ENCODE data around the gene COL18A1. TPM values are rescaled to one million over a fixed set of nuclear protein-coding genes. Genes with fewer than 3 reads are reported as not detected.

COL18A1 gene
- polyA plus RNA-seq, 1 donor (not counting 4 experiments of a cell fraction or from before 2014, with no cell fraction given), result 13.0 TPM

DNA sequence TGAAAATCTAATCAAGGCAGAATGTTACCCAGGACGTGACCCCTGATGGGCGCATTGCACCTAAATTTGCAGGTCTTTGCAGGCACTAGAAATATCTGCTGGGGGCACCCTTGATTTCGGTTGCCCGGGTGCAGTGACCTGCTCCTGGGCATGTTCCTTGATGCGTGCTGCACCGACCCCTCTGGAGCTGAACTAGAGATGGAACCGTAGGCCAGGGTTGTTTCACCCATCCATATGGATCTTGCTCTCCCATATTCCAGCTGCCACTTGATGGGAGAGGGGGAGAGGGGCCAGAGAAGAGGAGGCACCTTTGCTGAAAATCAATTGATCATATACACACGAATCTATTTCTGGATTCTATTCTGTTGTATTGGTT, 8.4 kb upstream of the COL18A1 start:
- no peaks in the 10 kb centered on the region for H3K36me3 ChIP-seq (ENCODE audit: control insufficient read depth in 2 of 2, extremely low read depth in 1 of 2, insufficient read depth in 2 of 2, low read length in 2 of 2)
- H3K4me2 ChIP-seq (ENCODE audit: control insufficient read depth, extremely low read depth, insufficient read depth, low read depth, low read length), result no peak overlapping the region
- no peaks in the 10 kb centered on the region for H4K20me1 ChIP-seq (ENCODE audit: control insufficient read depth, extremely low read depth, insufficient read depth, low read length)
- no peak overlapping the region for H3K4me3 ChIP-seq (ENCODE audit: control insufficient read depth in 2 of 3, extremely low read depth in 1 of 3, insufficient read depth in 2 of 3, low read depth in 1 of 3, low read length in 3 of 3)
- TF ChIP-seq EZH2 (IDR thresholded peaks at IDR 0.05; ENCODE audit: low read length), result no peak
- TF ChIP-seq, protein P1, sequence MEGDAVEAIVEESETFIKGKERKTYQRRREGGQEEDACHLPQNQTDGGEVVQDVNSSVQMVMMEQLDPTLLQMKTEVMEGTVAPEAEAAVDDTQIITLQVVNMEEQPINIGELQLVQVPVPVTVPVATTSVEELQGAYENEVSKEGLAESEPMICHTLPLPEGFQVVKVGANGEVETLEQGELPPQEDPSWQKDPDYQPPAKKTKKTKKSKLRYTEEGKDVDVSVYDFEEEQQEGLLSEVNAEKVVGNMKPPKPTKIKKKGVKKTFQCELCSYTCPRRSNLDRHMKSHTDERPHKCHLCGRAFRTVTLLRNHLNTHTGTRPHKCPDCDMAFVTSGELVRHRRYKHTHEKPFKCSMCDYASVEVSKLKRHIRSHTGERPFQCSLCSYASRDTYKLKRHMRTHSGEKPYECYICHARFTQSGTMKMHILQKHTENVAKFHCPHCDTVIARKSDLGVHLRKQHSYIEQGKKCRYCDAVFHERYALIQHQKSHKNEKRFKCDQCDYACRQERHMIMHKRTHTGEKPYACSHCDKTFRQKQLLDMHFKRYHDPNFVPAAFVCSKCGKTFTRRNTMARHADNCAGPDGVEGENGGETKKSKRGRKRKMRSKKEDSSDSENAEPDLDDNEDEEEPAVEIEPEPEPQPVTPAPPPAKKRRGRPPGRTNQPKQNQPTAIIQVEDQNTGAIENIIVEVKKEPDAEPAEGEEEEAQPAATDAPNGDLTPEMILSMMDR (optimal IDR thresholded peaks at IDR 0.05 in 1 of 3, IDR thresholded peaks at IDR 0.05 in 1 of 3, conservative IDR thresholded peaks at IDR 0.05 in 1 of 3; ENCODE audit: extremely low read depth in 1 of 3, insufficient read depth in 2 of 3, low read length in 3 of 3), result no peak
- FAIRE-seq, result no peak
- dilution Hi-C loops (cut with MboI; ENCODE audit: extremely low pct_ligation_motif_present, low sequenced_read_pairs), result no loop called here
- H3K27ac ChIP-seq (ENCODE audit: control insufficient read depth, insufficient read depth, low read length), result no peak overlapping the region
- H3K9me3 ChIP-seq (ENCODE audit: control insufficient read depth, low read depth, low read length), result peaks cover 2% of the 10 kb centered on the region
- no peak overlapping the region for H3K9ac ChIP-seq (ENCODE audit: control insufficient read depth, extremely low read depth, insufficient read depth, low read length)
- H3K9me1 ChIP-seq (ENCODE audit: control insufficient read depth, extremely low read depth, insufficient read depth, low read length), result no peaks in the 10 kb centered on the region
- DNase-seq (ENCODE audit: low read depth, low spot score), result no peak
- H3K79me2 ChIP-seq (ENCODE audit: control insufficient read depth, insufficient read depth, low read length), result no peaks in the 10 kb centered on the region
- H2AFZ ChIP-seq (ENCODE audit: control insufficient read depth, low read length), result no peak overlapping the region
- H3K27me3 ChIP-seq (ENCODE audit: control insufficient read depth, extremely low read depth, insufficient read depth, low read length), result peaks cover 23% of the 10 kb centered on the region
- H3K4me1 ChIP-seq (ENCODE audit: control insufficient read depth, extremely low read depth, insufficient read depth, low read length), result no peaks in the 10 kb centered on the region

- FAIRE-seq, result no peak
- TF ChIP-seq, protein P1 (optimal IDR thresholded peaks at IDR 0.05 in 1 of 3, IDR thresholded peaks at IDR 0.05 in 1 of 3, conservative IDR thresholded peaks at IDR 0.05 in 1 of 3; ENCODE audit: extremely low read depth in 1 of 3, insufficient read depth in 2 of 3, low read length in 3 of 3), result no peak
- TF ChIP-seq EZH2 (IDR thresholded peaks at IDR 0.05; ENCODE audit: low read length), result no peak
- DNase-seq (ENCODE audit: low read depth, low spot score), result no peak
- Histone ChIP-seq H3K9ac (ENCODE audit: control insufficient read depth, extremely low read depth, insufficient read depth, low read length) (no peak overlapping the region), H3K27me3 (ENCODE audit: control insufficient read depth, extremely low read depth, insufficient read depth, low read length) (peaks cover 16% of the 10 kb centered on the region), H3K79me2 (ENCODE audit: control insufficient read depth, insufficient read depth, low read length) (no peaks in the 10 kb centered on the region), H3K4me2 (ENCODE audit: control insufficient read depth, extremely low read depth, insufficient read depth, low read depth, low read length) (no peak overlapping the region), H3K4me3 (ENCODE audit: control insufficient read depth in 2 of 3, extremely low read depth in 1 of 3, insufficient read depth in 2 of 3, low read depth in 1 of 3, low read length in 3 of 3) (no peak overlapping the region), H4K20me1 (ENCODE audit: control insufficient read depth, extremely low read depth, insufficient read depth, low read length) (peaks cover 3% of the 10 kb centered on the region), H3K9me3 (ENCODE audit: control insufficient read depth, low read depth, low read length) (peaks cover 2% of the 10 kb centered on the region), H2AFZ (ENCODE audit: control insufficient read depth, low read length) (no peak overlapping the region), H3K4me1 (ENCODE audit: control insufficient read depth, extremely low read depth, insufficient read depth, low read length) (no peaks in the 10 kb centered on the region), H3K36me3 (ENCODE audit: control insufficient read depth in 2 of 2, extremely low read depth in 1 of 2, insufficient read depth in 2 of 2, low read length in 2 of 2) (no peaks in the 10 kb centered on the region), H3K9me1 (ENCODE audit: control insufficient read depth, extremely low read depth, insufficient read depth, low read length) (no peaks in the 10 kb centered on the region), H3K27ac (ENCODE audit: control insufficient read depth, insufficient read depth, low read length) (no peak overlapping the region)
- dilution Hi-C loops (cut with MboI; ENCODE audit: extremely low pct_ligation_motif_present, low sequenced_read_pairs), result no loop called here
These were observed 7.6 kb upstream of the COL18A1 start for GRCh38 chr21:45397381-45397780.

Data from keratinocyte (primary cell).